Measurements from ENCODE around the gene PPP1R3C.

Gene PPP1R3C

DNA sequence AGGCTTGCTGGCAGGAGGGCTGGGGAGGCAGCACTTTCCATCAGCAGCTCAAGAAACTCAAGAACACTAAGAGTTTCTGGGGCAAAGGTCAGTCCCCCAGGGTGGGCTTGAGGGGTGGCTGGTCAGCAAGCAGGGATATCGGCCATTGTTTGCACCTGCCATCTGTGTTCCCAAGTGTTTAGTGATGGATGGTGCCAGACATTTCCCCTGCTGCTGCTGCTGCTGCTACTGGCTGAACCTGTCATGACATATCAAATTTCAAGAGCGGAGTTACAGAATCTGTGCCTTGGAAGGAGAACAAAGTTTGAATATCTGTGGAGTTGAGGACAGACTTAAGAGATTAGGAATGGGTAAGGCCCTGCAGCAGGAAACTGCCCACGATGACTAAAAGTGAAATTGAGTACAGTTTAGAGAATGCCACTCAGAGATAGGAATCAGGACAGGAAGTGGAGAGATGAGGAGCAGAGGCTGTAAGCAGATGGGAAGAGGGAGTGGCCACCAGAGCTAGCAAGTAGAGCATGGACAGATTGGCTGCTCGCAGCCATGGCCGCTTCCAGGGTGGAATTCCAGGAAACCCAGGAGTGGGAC, 39.2 kb upstream of the PPP1R3C start (continued):
- TF ChIP-seq, protein P1, sequence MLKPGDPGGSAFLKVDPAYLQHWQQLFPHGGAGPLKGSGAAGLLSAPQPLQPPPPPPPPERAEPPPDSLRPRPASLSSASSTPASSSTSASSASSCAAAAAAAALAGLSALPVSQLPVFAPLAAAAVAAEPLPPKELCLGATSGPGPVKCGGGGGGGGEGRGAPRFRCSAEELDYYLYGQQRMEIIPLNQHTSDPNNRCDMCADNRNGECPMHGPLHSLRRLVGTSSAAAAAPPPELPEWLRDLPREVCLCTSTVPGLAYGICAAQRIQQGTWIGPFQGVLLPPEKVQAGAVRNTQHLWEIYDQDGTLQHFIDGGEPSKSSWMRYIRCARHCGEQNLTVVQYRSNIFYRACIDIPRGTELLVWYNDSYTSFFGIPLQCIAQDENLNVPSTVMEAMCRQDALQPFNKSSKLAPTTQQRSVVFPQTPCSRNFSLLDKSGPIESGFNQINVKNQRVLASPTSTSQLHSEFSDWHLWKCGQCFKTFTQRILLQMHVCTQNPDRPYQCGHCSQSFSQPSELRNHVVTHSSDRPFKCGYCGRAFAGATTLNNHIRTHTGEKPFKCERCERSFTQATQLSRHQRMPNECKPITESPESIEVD (tag by site-specific recombination; IDR thresholded peaks at IDR 0.05): peak; percentile 52; the same call in 1 of the 2 replicates
- TF ChIP-seq, protein P2, sequence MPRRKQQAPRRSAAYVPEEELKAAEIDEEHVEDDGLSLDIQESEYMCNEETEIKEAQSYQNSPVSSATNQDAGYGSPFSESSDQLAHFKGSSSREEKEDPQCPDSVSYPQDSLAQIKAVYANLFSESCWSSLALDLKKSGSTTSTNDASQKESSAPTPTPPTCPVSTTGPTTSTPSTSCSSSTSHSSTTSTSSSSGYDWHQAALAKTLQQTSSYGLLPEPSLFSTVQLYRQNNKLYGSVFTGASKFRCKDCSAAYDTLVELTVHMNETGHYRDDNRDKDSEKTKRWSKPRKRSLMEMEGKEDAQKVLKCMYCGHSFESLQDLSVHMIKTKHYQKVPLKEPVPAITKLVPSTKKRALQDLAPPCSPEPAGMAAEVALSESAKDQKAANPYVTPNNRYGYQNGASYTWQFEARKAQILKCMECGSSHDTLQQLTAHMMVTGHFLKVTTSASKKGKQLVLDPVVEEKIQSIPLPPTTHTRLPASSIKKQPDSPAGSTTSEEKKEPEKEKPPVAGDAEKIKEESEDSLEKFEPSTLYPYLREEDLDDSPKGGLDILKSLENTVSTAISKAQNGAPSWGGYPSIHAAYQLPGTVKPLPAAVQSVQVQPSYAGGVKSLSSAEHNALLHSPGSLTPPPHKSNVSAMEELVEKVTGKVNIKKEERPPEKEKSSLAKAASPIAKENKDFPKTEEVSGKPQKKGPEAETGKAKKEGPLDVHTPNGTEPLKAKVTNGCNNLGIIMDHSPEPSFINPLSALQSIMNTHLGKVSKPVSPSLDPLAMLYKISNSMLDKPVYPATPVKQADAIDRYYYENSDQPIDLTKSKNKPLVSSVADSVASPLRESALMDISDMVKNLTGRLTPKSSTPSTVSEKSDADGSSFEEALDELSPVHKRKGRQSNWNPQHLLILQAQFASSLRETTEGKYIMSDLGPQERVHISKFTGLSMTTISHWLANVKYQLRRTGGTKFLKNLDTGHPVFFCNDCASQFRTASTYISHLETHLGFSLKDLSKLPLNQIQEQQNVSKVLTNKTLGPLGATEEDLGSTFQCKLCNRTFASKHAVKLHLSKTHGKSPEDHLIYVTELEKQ (tag by site-specific recombination; IDR thresholded peaks at IDR 0.05; ENCODE audit: borderline replicate concordance): no peak
- TF ChIP-seq KLF10 (tag by site-specific recombination; IDR thresholded peaks at IDR 0.05): no peak
- TF ChIP-seq ZNF76 (tag by site-specific recombination; IDR thresholded peaks at IDR 0.05; ENCODE audit: borderline replicate concordance, low read depth): no peak
- peak; percentile 58 for TF ChIP-seq ZNF366 (tag by site-specific recombination; conservative IDR thresholded peaks at IDR 0.05)
- TF ChIP-seq SP2 (tag by site-specific recombination; IDR thresholded peaks at IDR 0.05): no peak; the same call in 1 of the 2 replicates
- TF ChIP-seq ZFP41 (tag by site-specific recombination; IDR thresholded peaks at IDR 0.05; ENCODE audit: borderline replicate concordance): no peak
- TF ChIP-seq ZNF341 (tag by site-specific recombination; IDR thresholded peaks at IDR 0.05; ENCODE audit: low read depth): no peak
- TF ChIP-seq, protein P3, sequence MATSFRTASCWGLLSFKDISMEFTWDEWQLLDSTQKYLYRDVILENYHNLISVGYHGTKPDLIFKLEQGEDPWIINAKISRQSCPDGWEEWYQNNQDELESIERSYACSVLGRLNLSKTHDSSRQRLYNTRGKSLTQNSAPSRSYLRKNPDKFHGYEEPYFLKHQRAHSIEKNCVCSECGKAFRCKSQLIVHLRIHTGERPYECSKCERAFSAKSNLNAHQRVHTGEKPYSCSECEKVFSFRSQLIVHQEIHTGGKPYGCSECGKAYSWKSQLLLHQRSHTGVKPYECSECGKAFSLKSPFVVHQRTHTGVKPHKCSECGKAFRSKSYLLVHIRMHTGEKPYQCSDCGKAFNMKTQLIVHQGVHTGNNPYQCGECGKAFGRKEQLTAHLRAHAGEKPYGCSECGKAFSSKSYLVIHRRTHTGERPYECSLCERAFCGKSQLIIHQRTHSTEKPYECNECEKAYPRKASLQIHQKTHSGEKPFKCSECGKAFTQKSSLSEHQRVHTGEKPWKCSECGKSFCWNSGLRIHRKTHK (tag by site-specific recombination; IDR thresholded peaks at IDR 0.05): no peak
- TF ChIP-seq YY1 (tag by site-specific recombination; IDR thresholded peaks at IDR 0.05): no peak
- no peak for TF ChIP-seq ZNF248 (tag by site-specific recombination; IDR thresholded peaks at IDR 0.05)
- no peak; the same call in 1 of the 2 replicates for TF ChIP-seq ZNF394 (tag by site-specific recombination; IDR thresholded peaks at IDR 0.05; ENCODE audit: borderline replicate concordance)
- no peak for TF ChIP-seq ZNF114 (tag by site-specific recombination; IDR thresholded peaks at IDR 0.05)
- peak; percentile 52; the same call in 1 of the 2 replicates for TF ChIP-seq MEIS1 (CRISPR knock-in tag; IDR thresholded peaks at IDR 0.05; ENCODE audit: borderline replicate concordance)
- TF ChIP-seq ZNF624 (tag by site-specific recombination; IDR thresholded peaks at IDR 0.05): no peak
- no peak for TF ChIP-seq BCL6B (tag by site-specific recombination; IDR thresholded peaks at IDR 0.05)
- peak; percentile 75 for TF ChIP-seq ZNF600 (tag by site-specific recombination; IDR thresholded peaks at IDR 0.05)
- peak; percentile 63; the same call in 1 of the 2 replicates for TF ChIP-seq ZNF10 (tag by site-specific recombination; IDR thresholded peaks at IDR 0.05)
- TF ChIP-seq, protein P4, sequence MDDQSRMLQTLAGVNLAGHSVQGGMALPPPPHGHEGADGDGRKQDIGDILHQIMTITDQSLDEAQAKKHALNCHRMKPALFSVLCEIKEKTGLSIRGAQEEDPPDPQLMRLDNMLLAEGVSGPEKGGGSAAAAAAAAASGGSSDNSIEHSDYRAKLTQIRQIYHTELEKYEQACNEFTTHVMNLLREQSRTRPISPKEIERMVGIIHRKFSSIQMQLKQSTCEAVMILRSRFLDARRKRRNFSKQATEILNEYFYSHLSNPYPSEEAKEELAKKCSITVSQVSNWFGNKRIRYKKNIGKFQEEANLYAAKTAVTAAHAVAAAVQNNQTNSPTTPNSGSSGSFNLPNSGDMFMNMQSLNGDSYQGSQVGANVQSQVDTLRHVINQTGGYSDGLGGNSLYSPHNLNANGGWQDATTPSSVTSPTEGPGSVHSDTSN (CRISPR knock-in tag; IDR thresholded peaks at IDR 0.05): no peak
- TF ChIP-seq OVOL3 (tag by site-specific recombination; IDR thresholded peaks at IDR 0.05): no peak
- TF ChIP-seq ZNF140 (tag by site-specific recombination; IDR thresholded peaks at IDR 0.05): no peak
- TF ChIP-seq SCRT1 (tag by site-specific recombination; IDR thresholded peaks at IDR 0.05; ENCODE audit: borderline replicate concordance): no peak
- TF ChIP-seq ZNF776 (tag by site-specific recombination; IDR thresholded peaks at IDR 0.05; ENCODE audit: borderline replicate concordance): no peak
- no peak for TF ChIP-seq ZBTB48 (tag by site-specific recombination; IDR thresholded peaks at IDR 0.05)
- TF ChIP-seq ZNF654 (tag by site-specific recombination; IDR thresholded peaks at IDR 0.05; ENCODE audit: low read depth): no peak
- TF ChIP-seq ZNF37A (tag by site-specific recombination; IDR thresholded peaks at IDR 0.05): no peak
- TF ChIP-seq, protein P5, sequence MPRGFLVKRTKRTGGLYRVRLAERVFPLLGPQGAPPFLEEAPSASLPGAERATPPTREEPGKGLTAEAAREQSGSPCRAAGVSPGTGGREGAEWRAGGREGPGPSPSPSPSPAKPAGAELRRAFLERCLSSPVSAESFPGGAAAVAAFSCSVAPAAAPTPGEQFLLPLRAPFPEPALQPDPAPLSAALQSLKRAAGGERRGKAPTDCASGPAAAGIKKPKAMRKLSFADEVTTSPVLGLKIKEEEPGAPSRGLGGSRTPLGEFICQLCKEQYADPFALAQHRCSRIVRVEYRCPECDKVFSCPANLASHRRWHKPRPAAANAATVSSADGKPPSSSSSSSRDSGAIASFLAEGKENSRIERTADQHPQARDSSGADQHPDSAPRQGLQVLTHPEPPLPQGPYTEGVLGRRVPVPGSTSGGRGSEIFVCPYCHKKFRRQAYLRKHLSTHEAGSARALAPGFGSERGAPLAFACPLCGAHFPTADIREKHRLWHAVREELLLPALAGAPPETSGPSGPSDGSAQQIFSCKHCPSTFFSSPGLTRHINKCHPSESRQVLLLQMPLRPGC (tag by site-specific recombination; IDR thresholded peaks at IDR 0.05): no peak
- TF ChIP-seq ZNF747 (tag by site-specific recombination; IDR thresholded peaks at IDR 0.05): no peak
- TF ChIP-seq ZNF169 (tag by site-specific recombination; IDR thresholded peaks at IDR 0.05): no peak
- 0 out of 2 replicates have a peak, but pooled peaks have one; percentile 16 for TF ChIP-seq PRDM1 (tag by site-specific recombination; IDR thresholded peaks at IDR 0.05)
- TF ChIP-seq ZNF514 (tag by site-specific recombination; IDR thresholded peaks at IDR 0.05): no peak
